Duodenal mucosa (tissue), 2 donors: Measurements from ENCODE around the gene FMNL2.

Source experiments
- H3K27ac ChIP-seq: one replicate; pipeline ENCODE4 v1.7.0; 2013; ENCODE audit warnings: low read depth, low read length
- H3K27me3 ChIP-seq, 2 donors: one replicate each; pipeline ENCODE4 v1.7.0; 2013; ENCODE audit warnings: low read length in 2 of 2, control low read depth in 1 of 2; ENCODE audit not compliant: insufficient read depth in 2 of 2, control insufficient read depth in 1 of 2
- H3K36me3 ChIP-seq, 2 donors: one replicate each; pipeline ENCODE4 v1.7.0; 2013; ENCODE audit warnings: low read length in 2 of 2, control low read depth in 1 of 2; ENCODE audit not compliant: insufficient read depth in 2 of 2, control insufficient read depth in 1 of 2
- H3K4me1 ChIP-seq, 2 donors: one replicate each; pipeline ENCODE4 v1.7.0; 2013; ENCODE audit warnings: low read length in 2 of 2, control low read depth in 1 of 2; ENCODE audit not compliant: insufficient read depth in 2 of 2, control insufficient read depth in 1 of 2
- H3K4me3 ChIP-seq, 2 donors: one replicate each; pipeline ENCODE4 v1.7.0; 2013; ENCODE audit warnings: low read length in 2 of 2, low read depth in 1 of 2
- H3K9ac ChIP-seq, 2 donors: one replicate each; pipeline ENCODE4 v1.7.0; 2013; ENCODE audit warnings: low read length in 2 of 2, low read depth in 1 of 2
- H3K9me3 ChIP-seq, 2 donors: one replicate each; pipeline ENCODE4 v1.7.0; 2013; ENCODE audit warnings: low read length in 2 of 2, control low read depth in 1 of 2; ENCODE audit not compliant: control insufficient read depth in 1 of 2

Gene FMNL2

GRCh38 chr2:152335016-152335725 lies at the start of gene FMNL2:
Gene FMNL2 (plus strand): TSS chr2:152335174.
- Histone ChIP-seq H3K9me3 (no peaks in the 10 kb centered on the region), H3K27ac (peak within 1 kb of the TSS; percentile 55), H3K27me3 (no peaks in the 10 kb centered on the region), H3K36me3 (no peaks in the 10 kb centered on the region), H3K4me3 (peak within 1 kb of the TSS; percentile 82 to 85), H3K4me1 (peaks cover 10 to 12% of the 10 kb centered on the region in 2 donors), H3K9ac (peak within 1 kb of the TSS; percentile 68 to 79)

- H3K27me3 ChIP-seq: no peaks in the 10 kb centered on the region
- no peak overlapping the region for H3K27ac ChIP-seq
- no peaks in the 10 kb centered on the region for H3K36me3 ChIP-seq
- no peaks in the 10 kb centered on the region for H3K4me1 ChIP-seq
- H3K9ac ChIP-seq: no peak overlapping the region
- H3K4me3 ChIP-seq: no peak overlapping the region
- no peaks in the 10 kb centered on the region for H3K9me3 ChIP-seq
Observed at GRCh38 chr2:152292991-152293390, 42.0 kb upstream of the FMNL2 start.

GRCh38 chr2:152297715-152298114 lies 37.3 kb upstream of the FMNL2 start:
- H3K9ac ChIP-seq: no peak overlapping the region
- no peaks in the 10 kb centered on the region for H3K27me3 ChIP-seq
- no peaks in the 10 kb centered on the region for H3K9me3 ChIP-seq
- no peak overlapping the region for H3K4me3 ChIP-seq
- no peaks in the 10 kb centered on the region for H3K36me3 ChIP-seq
- no peaks in the 10 kb centered on the region for H3K4me1 ChIP-seq
- no peak overlapping the region for H3K27ac ChIP-seq

GRCh38 chr2:152298754-152299153 lies 36.2 kb upstream of the FMNL2 start:
- Histone ChIP-seq H3K27ac (no peak overlapping the region), H3K9me3 (no peaks in the 10 kb centered on the region), H3K36me3 (no peaks in the 10 kb centered on the region), H3K9ac (no peak overlapping the region), H3K27me3 (no peaks in the 10 kb centered on the region), H3K4me1 (no peaks in the 10 kb centered on the region), H3K4me3 (no peak overlapping the region)

- Histone ChIP-seq H3K36me3 (no peaks in the 10 kb centered on the region), H3K9me3 (no peaks in the 10 kb centered on the region), H3K4me3 (no peak overlapping the region), H3K27me3 (no peaks in the 10 kb centered on the region), H3K4me1 (no peaks in the 10 kb centered on the region), H3K27ac (no peak overlapping the region), H3K9ac (no peak overlapping the region)
Observed at GRCh38 chr2:152301131-152301530, 33.8 kb upstream of the FMNL2 start.

GRCh38 chr2:152303951-152304350 lies 31.0 kb upstream of the FMNL2 start:
- no peak overlapping the region for H3K27ac ChIP-seq
- no peaks in the 10 kb centered on the region for H3K36me3 ChIP-seq
- H3K4me3 ChIP-seq: no peak overlapping the region
- no peaks in the 10 kb centered on the region for H3K9me3 ChIP-seq
- H3K9ac ChIP-seq: no peak overlapping the region
- no peaks in the 10 kb centered on the region for H3K27me3 ChIP-seq
- peaks cover 0 to 5% of the 10 kb centered on the region in 2 donors for H3K4me1 ChIP-seq

GRCh38 chr2:152304836-152305235 lies 30.1 kb upstream of the FMNL2 start:
- peaks cover 0 to 5% of the 10 kb centered on the region in 2 donors for H3K4me1 ChIP-seq

GRCh38 chr2:152307863-152308262 lies 27.1 kb upstream of the FMNL2 start:
- peaks cover 0 to 5% of the 10 kb centered on the region in 2 donors for H3K4me1 ChIP-seq
- H3K27ac ChIP-seq: no peak overlapping the region
- no peaks in the 10 kb centered on the region for H3K9me3 ChIP-seq

More at GRCh38 chr2:152304836-152305235, 30.1 kb upstream of the FMNL2 start:
- Histone ChIP-seq H3K27me3 (no peaks in the 10 kb centered on the region), H3K36me3 (no peaks in the 10 kb centered on the region), H3K9ac (no peak overlapping the region), H3K4me3 (no peak overlapping the region), H3K27ac (no peak overlapping the region), H3K9me3 (no peaks in the 10 kb centered on the region)

GRCh38 chr2:152309352-152310214 lies 25.4 kb upstream of the FMNL2 start:
- H3K9ac ChIP-seq: no peak overlapping the region
- H3K4me1 ChIP-seq: peaks cover 0 to 5% of the 10 kb centered on the region in 2 donors
- no peaks in the 10 kb centered on the region for H3K27me3 ChIP-seq
- no peak overlapping the region for H3K4me3 ChIP-seq
- no peaks in the 10 kb centered on the region for H3K9me3 ChIP-seq
- H3K36me3 ChIP-seq: no peaks in the 10 kb centered on the region
- H3K27ac ChIP-seq: no peak overlapping the region

More at GRCh38 chr2:152307863-152308262, 27.1 kb upstream of the FMNL2 start:
- H3K4me3 ChIP-seq: no peak overlapping the region
- H3K36me3 ChIP-seq: no peaks in the 10 kb centered on the region
- no peak overlapping the region for H3K9ac ChIP-seq
- H3K27me3 ChIP-seq: no peaks in the 10 kb centered on the region

- Histone ChIP-seq H3K27ac (no peak overlapping the region), H3K27me3 (no peaks in the 10 kb centered on the region), H3K36me3 (no peaks in the 10 kb centered on the region), H3K4me3 (no peak overlapping the region), H3K9me3 (no peaks in the 10 kb centered on the region), H3K9ac (no peak overlapping the region), H3K4me1 (no peaks in the 10 kb centered on the region)
Observed at GRCh38 chr2:152319822-152320570, 15.0 kb upstream of the FMNL2 start.
